NCI-H1930 (cell line): ENCODE measurements around the gene RAB11FIP4.

Experiments
- DNase-seq, 2 experiments: peaks; one replicate each; lab custom pipeline; 2025; lab: John Stamatoyannopoulos, UW

The RAB11FIP4 gene

DNA sequence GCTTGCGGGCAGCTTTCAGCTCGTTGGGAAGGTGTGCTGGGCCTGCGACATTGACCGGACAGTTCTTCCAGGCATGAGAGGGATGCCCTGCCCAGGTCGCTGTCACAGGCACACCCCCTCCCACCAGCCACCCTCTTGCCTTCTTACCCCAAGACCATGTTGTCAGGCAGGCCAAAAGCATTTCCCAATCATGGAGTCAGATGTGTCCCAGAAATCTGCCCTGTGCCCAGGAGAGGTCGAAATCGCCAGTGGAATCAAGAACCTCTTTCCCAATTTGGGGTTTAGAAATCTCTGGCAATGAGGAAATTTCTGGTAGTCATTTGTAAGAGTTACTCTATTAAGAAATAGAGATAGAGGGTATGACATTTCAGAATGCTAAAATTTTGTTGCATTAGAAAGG is 177.1 kb downstream of the RAB11FIP4 start:
- DNase-seq = no peak

DNA sequence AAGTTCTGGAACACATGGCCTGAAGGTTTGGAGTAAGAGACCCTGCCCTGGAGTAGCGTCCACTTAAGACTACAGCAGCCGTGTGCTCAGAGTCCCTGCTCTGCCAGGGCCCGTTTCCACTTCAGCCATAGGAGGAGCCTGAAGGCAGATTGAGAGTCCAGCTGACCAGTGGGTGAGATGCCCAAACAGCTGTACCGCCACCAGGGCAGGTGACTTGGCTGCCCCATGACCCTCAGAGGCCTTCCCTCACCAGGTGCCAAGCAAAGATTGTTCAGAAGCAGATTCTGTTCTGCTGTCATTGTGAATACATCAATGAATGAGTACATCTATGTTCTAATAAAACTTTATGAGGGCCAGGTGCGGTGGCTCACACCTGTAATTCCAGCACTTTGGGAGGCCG is 178.8 kb downstream of the RAB11FIP4 start:
- DNase-seq = no peak

DNA sequence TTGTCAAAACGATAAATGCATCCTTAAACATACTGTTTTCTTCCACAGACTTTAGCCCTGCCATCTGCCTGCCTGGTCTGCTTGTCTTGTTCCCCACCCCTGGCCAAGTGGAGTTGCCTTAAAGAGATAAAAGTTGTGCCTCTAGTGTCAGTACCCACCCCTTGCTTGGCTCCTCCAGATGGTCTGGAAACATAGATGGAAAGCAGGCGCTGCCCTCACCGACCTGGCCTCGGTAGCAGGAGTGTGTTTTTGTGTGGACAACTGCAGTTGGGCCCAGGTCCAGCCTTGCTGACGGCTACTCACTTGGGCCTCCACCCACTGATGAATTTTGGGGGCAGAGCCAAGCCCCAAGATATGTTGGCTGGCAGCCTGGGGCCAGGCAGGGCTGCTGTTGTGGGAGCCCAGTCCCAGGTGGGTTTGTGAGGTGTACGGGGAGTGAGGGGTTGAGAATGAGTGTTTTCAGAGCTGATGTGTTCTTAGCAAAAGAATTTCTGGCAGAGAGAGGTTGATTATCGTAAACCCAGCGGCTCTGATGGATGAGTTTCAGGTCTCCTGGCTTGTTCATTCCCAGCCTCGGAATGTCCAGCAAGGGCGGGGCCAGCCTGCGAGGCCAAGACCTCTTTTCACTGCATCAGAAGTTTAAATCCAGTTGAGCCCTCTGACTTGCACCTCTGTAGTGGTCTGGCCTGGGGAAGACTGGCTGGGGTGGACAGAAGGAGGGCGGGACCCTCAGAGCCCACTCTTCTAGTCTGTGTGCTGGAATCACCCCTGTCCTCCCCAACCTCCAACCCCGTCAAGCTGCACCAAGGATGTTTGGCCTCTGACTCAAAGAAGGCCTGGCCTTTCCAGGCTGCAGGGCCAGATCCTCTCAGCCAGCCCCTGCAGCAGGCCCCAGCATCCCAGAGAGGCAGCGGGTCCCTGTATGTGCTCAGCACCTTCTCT is 179.7 kb downstream of the RAB11FIP4 start:
- DNase-seq = no peak

DNA sequence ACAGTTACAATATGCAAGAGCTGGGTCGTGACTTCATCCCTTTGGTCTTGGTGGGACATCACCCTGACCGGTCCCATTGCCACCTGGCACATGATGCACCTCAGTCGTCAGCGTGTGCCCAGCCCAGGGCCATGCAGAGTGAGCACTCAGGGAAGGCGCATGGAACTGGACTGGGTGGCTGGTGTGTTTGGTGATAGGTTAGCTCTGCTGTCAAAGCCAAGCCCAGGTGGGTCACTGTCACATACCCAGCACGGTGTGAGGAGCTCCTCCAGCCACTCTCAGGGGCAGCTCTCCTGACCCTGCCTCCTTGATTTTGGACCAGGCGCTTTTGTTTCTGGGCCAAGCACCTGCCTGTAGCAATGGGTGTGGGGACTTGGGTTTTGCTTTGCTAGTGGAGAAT is 180.9 kb downstream of the RAB11FIP4 start:
- DNase-seq = no peak

DNA sequence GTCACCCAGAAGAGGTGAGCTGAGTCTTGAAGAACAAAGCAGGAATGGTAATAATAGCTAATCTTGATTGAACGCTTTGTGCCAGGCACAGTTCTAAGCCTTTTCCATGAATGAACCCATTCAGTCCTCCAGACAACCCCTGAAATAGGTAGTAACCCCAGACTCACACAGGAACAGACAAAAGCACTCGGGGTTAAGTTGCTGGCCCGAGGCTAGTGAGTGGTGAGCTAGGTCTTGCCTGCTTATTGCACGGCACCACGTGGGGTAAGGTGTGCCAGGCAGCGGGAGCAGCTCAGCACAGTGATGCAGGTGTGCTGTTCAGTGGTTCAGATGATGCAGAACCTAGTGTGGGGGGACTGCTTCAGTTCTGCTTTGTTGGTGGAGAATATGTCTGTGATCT is 181.6 kb downstream of the RAB11FIP4 start:
- no peak for DNase-seq

DNA sequence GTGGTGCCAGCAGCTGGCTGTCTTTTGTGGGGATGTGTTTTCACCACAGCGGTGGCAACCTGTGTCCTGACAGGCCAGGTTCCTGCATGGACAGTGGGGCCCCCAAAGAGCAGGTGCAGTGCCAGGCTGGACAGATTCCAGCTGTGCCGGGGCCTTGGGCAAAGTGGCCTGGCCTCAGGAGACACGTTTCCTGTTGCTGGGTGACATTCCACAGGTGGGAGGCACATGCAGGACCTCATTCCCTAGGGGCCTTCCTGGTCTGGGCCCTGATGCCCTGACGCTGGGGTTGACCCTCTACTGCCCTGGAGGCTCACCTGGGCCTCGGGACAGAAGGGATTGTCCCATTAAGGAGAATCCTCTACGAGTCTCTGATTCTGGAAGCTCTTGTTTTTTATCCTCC is 182.4 kb downstream of the RAB11FIP4 start:
- DNase-seq = no peak

DNA sequence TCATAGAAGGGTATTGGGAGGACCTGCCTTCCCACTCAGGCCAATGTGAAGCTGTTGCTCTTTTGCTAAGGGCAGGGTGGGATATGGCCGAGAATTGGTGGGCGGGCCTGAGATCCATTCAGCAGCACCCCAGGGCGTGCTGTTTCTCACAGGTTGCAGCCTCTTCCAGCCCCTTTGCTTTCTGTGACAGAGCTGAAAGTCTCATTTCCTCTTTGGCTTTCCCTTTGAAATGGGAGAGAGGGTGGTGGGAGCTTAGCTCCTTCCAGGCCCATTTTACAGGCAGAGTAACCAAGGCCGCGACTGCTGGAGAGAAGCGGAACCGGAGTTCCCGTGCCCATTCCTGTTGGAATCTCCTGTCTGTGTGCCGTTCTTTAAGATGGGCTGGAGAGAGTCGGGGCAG is 183.0 kb downstream of the RAB11FIP4 start:
- no peak for DNase-seq

DNA sequence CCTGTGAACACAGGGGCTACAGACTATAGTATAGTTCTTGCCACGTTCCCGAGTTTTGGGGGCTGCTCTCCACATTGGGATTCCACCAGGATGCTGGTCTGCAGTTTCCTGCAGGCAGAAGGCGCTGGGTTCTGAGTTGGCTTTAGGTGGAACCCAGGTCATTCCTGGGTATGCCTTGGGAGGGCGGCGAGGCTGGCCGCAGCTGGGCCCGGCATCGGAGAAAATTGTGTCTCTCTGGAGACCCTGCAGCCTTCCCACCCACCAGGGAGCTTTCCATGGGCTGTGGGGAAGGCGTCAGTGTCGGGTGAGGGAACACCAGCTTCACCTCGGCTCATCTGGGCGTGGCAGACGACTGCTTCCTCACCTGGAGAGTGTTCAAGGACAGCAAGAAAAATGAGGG is 183.6 kb downstream of the RAB11FIP4 start:
- DNase-seq = no peak

DNA sequence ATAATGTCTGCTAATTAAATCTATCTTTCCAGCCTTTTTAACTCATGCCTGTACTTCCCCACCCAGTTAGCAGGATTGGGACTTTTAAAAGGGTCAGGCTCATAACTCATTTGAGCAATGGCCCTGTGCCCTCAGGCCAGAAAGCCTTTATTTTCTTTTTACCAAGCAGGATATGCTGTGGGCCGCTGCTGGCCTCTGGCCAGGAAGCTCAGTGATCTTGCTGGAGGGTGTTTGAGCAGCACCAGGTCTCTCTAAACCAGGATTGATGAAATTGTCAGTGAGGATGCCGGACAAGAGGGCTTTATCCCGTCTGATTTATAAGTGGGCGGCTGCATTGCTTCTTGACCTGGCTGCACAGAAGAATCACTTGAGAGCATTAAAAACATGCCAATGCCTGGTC is 187.8 kb downstream of the RAB11FIP4 start:
- no peak for DNase-seq

DNA sequence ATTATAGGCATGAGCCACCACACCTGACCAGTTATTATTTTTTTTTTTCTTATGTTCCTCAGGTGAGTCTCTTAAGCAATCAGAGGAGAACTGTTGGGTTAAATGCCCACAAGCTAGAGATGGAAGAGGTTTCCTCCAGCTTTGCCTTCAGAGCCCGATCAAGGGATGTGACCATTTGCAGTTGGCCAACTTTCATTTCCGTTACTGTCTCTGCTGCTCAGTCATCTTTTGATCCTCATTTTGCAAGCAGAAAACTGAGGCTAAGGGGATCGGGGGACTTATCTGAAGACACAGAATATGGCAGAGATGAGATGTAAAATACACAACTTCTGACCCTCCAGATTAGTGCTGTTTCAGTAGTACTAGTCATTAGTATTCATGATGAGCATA is 188.8 kb downstream of the RAB11FIP4 start:
- no peak for DNase-seq

DNA sequence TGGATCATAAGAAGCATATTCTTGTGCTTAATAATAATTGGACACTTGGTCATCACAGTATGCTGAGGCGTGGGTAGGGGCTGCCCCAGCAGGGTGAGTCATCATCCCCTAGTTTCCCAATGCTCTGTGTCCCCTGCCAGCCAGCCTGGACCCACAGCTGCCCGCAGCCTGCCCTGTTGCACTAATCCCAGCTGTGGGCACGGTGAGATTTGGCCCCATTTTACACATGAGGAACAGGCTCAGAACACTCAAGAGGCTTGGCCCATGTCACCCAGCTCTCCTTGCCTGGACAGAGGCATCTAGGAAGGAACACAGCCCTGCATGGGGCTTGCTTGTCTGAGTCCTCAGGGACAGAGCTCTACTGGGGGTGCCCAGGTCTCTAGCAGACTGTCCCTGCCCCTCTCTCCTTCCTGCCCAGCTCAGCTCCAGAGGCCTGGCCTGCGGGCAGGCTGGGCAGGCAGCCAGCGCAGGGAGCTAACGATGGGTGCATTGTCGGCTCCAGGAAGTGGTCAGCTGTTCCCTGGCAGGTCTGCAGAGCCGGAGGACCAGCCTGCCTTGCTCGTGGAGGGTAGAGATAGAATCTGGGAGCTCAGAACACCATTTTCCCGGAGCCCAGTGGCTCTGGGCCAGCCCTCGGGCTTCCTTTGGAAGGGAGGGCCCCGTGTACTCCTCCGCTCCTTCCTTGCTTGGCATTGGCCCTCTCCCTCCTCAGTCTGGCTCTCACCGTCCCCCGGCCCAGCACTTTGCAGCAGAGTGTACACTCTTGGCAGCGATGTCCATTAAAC is 189.4 kb downstream of the RAB11FIP4 start:
- no peak for DNase-seq

DNA sequence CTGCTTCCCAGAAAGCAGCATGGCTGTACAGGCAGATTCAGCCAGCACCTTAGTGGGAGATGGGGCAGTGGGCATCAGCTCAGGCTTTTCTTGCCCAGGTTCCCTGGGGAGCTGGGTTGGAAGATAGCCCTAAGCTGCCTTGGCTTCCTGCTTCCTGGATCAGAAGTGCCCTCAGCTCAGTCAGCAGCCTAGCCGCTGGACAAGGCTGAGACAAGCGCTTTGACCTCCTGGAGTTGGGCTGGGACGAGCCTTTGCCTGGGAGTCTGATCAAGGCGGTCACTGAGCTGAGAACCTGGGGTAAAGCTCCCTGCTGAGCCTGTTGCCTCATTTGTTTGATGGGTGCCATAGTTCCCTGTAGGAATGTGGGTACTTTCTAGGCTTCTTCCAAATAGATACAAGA is 190.0 kb downstream of the RAB11FIP4 start:
- no peak for DNase-seq

DNA sequence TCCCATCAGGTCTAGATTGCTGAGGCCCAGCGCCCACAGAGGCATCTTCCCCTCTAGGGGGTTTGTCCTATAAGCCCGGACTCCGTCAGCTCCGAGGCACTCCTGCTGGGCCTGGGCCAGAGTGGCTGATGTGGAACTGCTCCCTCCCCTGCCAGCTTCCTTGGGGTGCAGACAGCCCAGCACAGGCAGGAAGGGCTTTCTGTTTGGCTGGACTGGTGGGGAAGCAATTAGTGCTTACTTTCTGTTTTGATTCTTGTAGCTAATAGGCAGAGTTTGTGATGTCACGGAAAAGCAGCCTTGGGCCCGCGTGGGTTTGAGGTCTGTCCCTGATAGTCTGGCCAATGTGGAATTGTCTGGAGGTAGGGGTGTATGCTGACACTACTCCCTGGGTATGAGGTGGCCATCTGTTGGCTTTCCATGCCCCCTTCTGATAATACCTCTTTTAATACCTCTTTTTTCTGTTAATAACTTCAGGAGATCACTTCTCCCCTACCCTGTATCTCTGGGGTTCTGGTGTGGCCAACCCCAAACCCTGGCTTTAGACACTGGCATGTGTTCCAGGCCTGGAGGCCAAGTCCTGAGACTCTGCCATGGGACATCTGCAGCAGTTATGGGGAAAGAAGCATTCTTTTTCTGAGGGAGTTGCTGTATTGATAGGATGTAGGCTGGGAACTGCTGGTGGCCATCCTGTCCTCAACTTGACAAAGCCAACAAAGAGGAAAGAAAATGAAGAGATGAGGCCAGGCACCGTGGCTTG is 190.9 kb downstream of the RAB11FIP4 start:
- no peak for DNase-seq

DNA sequence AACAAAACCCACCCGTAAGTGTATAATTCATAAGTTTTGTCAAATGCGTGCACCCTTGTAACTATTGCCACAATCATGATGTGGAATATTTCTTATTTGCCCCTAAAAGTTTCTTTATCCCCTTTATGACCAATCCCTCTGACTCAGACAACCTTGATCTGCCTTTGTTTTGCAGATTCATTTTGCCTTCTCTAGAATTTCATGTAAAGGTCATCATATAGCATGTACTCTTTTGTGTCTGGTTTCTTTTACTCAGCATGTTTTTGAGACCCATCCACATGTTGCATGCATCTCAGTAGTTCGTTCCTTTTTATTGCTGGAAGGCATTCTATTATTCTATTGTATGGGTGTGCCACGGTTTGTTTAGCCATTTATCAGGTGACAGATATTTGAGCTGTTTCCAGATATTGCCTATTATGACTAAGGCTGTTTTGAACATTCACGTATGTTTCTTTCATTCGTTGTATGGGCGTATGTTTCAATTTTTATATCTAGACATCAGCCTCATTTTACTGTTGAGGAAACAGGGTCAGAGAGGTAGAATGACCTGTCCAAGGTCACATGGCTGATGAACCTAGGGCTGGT is 192.4 kb downstream of the RAB11FIP4 start:
- DNase-seq = no peak

DNA sequence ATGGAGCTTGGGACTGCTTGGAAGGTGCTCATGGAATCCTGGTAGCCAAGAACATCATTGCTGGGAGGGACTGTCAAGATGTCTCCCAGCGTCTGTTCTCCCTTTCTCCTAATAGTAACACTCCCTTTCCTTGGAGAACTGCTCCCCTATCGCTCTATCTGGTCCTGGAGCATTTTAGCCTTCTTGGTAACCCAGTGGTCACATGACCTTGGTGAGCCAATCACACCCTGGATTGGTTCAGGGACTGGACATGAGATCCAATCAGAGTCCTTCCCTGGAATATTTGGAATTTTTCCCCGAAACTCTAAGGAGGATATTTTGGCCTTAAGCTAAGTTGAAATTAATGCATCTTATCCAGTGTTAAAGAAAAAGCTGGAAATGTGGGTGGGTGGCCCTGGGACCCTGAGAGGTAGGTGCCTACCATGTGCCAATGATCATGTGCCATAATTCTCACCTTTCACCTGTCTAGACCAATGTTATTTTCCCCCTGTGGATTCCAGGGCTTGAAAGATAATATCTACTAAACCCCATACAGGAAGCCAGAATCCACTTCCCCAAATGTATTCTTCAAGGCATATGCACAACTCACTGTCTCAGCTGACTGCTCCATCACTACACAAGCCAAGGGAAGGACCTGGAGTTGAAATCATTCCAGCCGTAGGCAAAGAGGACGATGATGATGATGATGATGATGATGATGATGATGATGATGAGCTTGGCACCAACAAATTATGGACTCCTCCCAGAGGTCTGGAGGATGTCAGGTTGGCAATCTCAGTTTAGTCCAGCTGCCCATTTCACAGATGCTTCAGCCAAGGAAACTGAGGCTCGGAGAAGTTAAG is 193.2 kb downstream of the RAB11FIP4 start:
- DNase-seq = no peak

DNA sequence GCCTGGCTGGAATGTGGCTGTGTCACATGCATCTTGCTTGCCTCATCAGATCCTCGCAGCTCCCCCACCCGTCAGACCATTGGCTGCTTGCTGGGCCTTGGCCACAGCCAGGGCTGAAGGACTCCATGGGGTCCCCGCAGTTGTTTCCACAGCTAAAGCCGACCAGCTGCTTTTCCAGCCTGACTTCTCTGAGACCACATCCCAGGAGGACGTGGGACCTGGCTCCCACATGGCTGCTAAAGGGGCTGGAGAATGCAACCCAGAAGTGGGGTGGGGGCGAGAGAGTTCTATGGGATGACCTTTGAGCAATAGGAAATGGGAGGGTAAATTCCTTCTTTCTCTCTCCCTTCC is 193.8 kb downstream of the RAB11FIP4 start:
- DNase-seq = no peak

DNA sequence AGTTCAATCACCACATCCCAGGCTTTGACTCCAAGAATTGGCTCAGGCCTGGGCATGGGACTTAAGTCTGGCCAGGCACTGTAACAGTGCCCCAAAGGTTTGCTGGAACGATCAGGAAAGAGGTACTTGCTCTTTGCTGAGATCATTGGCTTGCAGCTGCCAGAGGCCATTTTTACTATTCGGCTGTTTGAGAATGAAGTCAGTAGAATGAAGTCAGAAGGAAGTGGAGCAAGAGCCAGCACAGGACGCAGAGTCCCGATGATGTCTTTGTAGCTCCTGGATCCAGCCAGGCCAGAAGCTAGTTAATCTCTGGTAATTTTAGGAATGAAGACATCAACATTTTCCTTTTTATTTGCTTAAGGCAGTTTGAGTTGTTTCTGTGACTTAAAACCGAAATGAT is 195.5 kb downstream of the RAB11FIP4 start:
- DNase-seq = no peak

DNA sequence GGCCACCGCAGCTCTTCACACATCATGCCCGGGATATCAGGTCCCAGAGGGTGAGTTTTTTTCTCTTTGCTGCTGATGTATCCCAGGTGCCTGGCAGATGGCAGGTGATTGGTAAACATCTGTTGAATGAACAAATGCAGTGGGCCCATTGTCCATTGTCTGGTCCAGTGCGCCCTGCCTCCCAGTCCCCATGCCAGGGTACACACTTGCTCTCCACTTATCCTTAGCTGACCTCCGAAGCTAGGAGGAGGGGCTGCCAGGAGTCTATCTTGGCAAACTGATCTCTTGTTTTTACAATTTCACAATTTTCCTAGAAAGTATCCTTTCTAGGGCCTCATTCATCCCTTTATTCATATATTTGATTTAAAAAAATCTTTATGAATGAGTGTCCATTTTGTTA is 196.0 kb downstream of the RAB11FIP4 start:
- DNase-seq = no peak
